Lower lobe of right lung (tissue), 2 donors: ENCODE results near the gene GDI1. TPM values are rescaled to one million over a fixed set of nuclear protein-coding genes. Genes with fewer than 3 reads are reported as not detected.

Experiments used
- ATAC-seq, 2 donors: fragments of 200-7000 bp; cut with Tn5 transposase; one replicate each; pipeline ENCODE4 v1.9.1; 2020 to 2022; ENCODE audit warnings: mild to moderate bottlenecking in 2 of 2, moderate library complexity in 2 of 2
- DNase-seq: peaks from one replicate; pipeline ENCODE4 v3.0.0-alpha.2; 2020
- H3K27ac ChIP-seq: fragments of 200-600 bp; one replicate; pipeline ENCODE4 v1.8.0; 2022
- H3K27me3 ChIP-seq: fragments of 200-600 bp; one replicate; pipeline ENCODE4 v1.8.0; 2022; ENCODE audit warnings: low read depth
- H3K36me3 ChIP-seq: fragments of 200-600 bp; one replicate; pipeline ENCODE4 v1.8.0; 2022; ENCODE audit warnings: mild to moderate bottlenecking
- H3K4me1 ChIP-seq: fragments of 200-600 bp; one replicate; pipeline ENCODE4 v1.8.0; 2022
- H3K4me3 ChIP-seq: fragments of 200-600 bp; one replicate; pipeline ENCODE4 v1.8.0; 2022; ENCODE audit warnings: mild to moderate bottlenecking
- H3K9me3 ChIP-seq: fragments of 200-600 bp; one replicate; pipeline ENCODE4 v1.8.0; 2022
- CTCF ChIP-seq: fragments of 200-600 bp; IDR thresholded peaks from one replicate; pipeline ENCODE4 v1.8.0; 2022; ENCODE audit warnings: antibody characterized with exemption, mild to moderate bottlenecking
- intact Hi-C: fragments of 100-400 bp; cut with DNase I; formaldehyde crosslinking; loops from one replicate; pipeline ENCODE4 v1.11.0; 2022
- total RNA-seq: library from RNA; stranded (reverse); fragmentation: NEBNext Ultra II Directional; extraction: Animal tissue kit (Norgen Biotek cat#: 25700); gene quantifications from one replicate; pipeline ENCODE4 v1.2.1, GENCODE V29; 2021
- donor health status: DM: no; HTN: yes; CAD: no; lungs with severe emphysema.

The GDI1 gene
- total RNA-seq, 1 donor from 2014 or later: 111 TPM

- no peaks in the 10 kb centered on the region for H3K9me3 ChIP-seq
These were observed 34.1 kb downstream of the GDI1 start for GRCh38 chrX:154470914-154471568.

GRCh38 chrX:154471839-154472684 is 35.1 kb downstream of the GDI1 start:
- no peaks in the 10 kb centered on the region for H3K27me3 ChIP-seq
- DNase-seq: no peak
- intact Hi-C loops: no loop called here
- ATAC-seq: no peak
- H3K4me1 ChIP-seq: no peaks in the 10 kb centered on the region
- no peak for TF ChIP-seq CTCF
- no peaks in the 10 kb centered on the region for H3K9me3 ChIP-seq
- H3K36me3 ChIP-seq: peaks cover 47% of the 10 kb centered on the region
- H3K4me3 ChIP-seq: no peak overlapping the region
- no peak overlapping the region for H3K27ac ChIP-seq

More at GRCh38 chrX:154470914-154471568, 34.1 kb downstream of the GDI1 start:
- DNase-seq: no peak
- no peaks in the 10 kb centered on the region for H3K4me1 ChIP-seq
- intact Hi-C loops: no loop called here
- H3K4me3 ChIP-seq: no peak overlapping the region
- no peak for TF ChIP-seq CTCF
- H3K36me3 ChIP-seq: peaks cover 52% of the 10 kb centered on the region
- H3K27me3 ChIP-seq: no peaks in the 10 kb centered on the region
- ATAC-seq: no peak
- H3K27ac ChIP-seq: no peak overlapping the region

- ATAC-seq (no peak), DNase-seq (no peak)
- Histone ChIP-seq H3K27ac (no peak overlapping the region), H3K27me3 (no peaks in the 10 kb centered on the region), H3K36me3 (peaks cover 41% of the 10 kb centered on the region), H3K4me1 (no peaks in the 10 kb centered on the region), H3K4me3 (no peak overlapping the region), H3K9me3 (no peaks in the 10 kb centered on the region)
- intact Hi-C loops: no loop called here
- TF ChIP-seq CTCF: no peak
These were observed 36.0 kb downstream of the GDI1 start for GRCh38 chrX:154472685-154473632.

- TF ChIP-seq CTCF: no peak
- H3K27me3 ChIP-seq: no peaks in the 10 kb centered on the region
- ATAC-seq (no peak), DNase-seq (no peak)
- no peak overlapping the region for H3K27ac ChIP-seq
- H3K36me3 ChIP-seq: peaks cover 33% of the 10 kb centered on the region
- no peaks in the 10 kb centered on the region for H3K4me1 ChIP-seq
- intact Hi-C loops: no loop called here
- no peak overlapping the region for H3K4me3 ChIP-seq
- H3K9me3 ChIP-seq: no peaks in the 10 kb centered on the region
These were observed 36.7 kb downstream of the GDI1 start for GRCh38 chrX:154473683-154474082.

- Histone ChIP-seq H3K9me3 (no peaks in the 10 kb centered on the region), H3K4me1 (peaks cover 8% of the 10 kb centered on the region), H3K27me3 (no peaks in the 10 kb centered on the region), H3K36me3 (peaks cover 3% of the 10 kb centered on the region), H3K27ac (no peak overlapping the region), H3K4me3 (no peak overlapping the region)
- no peak for ATAC-seq
- no peak for DNase-seq
- intact Hi-C loops: no loop called here
- TF ChIP-seq CTCF: no peak
These were observed 39.9 kb downstream of the GDI1 start for GRCh38 chrX:154476821-154477220.
